Measurements from ENCODE around the gene SDR39U1.

GRCh38 chr14:24416932-24417619 is 25.5 kb downstream of the SDR39U1 start:
- TF ChIP-seq EP300 (conservative IDR thresholded peaks at IDR 0.05; ENCODE audit: poor library complexity, severe bottlenecking) (no peak), CTCF (IDR thresholded peaks at IDR 0.05; ENCODE audit: poor library complexity, severe bottlenecking) (no peak), EZH2 (IDR thresholded peaks at IDR 0.05; ENCODE audit: borderline replicate concordance, insufficient read depth, low read length, poor library complexity, severe bottlenecking) (no peak), POLR2AphosphoS5 (IDR thresholded peaks at IDR 0.05) (no peak), REST (IDR thresholded peaks at IDR 0.05; ENCODE audit: borderline replicate concordance) (no peak), TAF1 (IDR thresholded peaks at IDR 0.05; ENCODE audit: low read depth) (no peak), RAD21 (conservative IDR thresholded peaks at IDR 0.05) (no peak), SMC3 (conservative IDR thresholded peaks at IDR 0.05; ENCODE audit: poor library complexity) (no peak), MXI1 (conservative IDR thresholded peaks at IDR 0.05; ENCODE audit: poor library complexity, severe bottlenecking) (no peak)

Data from neural cell (in vitro differentiated cells).